HG03175 (cell line): ENCODE measurements around the gene SNPH.

Source experiments
- ATAC-seq: cut with Tn5 transposase; IDR thresholded peaks from one replicate; pipeline ENCODE4 v1.9.1; 2021; ENCODE audit warnings: mild to moderate bottlenecking, moderate library complexity; ENCODE audit not compliant: unreplicated experiment

SNPH gene

DNA sequence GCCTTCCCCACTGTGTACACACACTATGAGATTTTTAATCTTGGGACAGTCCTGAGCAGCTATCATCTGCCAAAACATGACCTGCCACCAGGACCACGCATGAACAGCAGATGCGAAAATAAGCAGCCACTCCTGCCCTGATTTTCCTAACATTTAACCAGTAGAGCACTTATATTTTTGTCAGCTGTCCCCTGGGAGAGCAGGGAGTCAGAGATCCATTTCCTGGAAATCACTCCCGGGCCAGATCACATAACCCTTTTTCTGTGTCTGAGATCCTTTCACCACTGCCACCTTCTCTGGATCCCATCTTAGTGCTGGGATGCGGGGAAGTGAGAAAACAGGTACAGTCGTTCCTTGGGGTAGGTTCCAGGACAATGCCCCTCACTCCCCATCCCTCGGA is 57.2 kb downstream of the SNPH start:
- ATAC-seq: no peak

DNA sequence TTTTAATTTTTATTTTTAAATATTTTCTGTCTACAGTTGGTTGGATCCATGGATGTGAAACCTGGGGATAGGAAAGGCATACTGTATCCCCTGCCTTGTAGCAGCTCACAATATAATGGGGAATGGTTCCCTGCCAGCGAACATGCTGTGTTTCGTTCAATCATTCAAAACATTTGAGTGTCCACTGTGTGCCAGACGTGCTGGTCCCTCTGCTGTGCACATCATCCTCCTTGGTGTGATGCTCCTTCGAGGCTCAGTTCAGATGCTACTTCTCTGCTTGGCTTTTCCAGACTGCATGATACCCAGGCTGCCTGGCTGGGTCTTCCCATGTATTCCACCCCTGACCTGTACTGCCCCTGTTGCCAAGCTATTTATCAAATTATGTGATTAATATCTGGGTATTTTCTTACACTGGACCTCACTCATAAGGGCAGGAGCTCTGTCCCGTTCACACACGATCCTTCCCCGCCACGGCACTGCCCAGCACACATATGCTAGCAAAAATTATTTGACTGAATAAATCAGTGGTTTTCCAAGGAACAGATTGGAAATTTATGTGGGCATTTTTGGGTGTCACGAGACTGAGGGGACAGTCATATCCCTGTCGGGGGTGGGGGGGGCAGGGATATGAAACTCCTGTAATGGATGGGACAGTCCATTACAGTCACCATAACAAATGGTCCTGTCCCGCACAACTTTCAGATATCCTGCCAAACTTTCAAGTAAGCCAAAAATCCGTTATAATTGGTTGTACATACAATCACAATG is 57.9 kb downstream of the SNPH start:
- no peak for ATAC-seq

DNA sequence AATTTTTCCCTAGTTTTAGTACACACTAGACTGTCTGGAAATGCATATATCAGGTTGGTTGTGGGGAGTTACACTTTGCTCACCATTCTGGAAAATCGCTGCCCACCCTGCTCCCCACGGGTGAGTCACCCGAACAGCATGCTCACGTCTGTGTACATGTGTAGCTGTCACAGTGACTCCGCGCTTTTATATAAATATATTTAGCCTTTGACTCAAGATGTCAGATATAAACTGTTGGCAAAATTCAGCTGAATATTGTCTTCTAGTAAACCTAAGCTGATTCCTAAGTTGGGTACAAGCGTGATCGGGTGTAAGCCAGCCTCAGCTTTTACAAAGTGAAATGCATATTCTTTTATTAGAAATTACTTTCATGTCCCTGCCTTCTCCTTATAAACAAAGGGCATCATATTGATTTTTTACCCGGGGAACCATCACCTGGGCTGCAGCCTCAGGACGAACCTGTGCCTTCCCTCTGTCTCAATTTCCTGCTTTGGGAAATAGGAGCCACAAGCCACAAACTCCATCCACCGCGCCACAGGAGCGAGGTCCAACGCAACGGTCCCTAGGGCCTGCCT is 58.6 kb downstream of the SNPH start:
- ATAC-seq: no peak

DNA sequence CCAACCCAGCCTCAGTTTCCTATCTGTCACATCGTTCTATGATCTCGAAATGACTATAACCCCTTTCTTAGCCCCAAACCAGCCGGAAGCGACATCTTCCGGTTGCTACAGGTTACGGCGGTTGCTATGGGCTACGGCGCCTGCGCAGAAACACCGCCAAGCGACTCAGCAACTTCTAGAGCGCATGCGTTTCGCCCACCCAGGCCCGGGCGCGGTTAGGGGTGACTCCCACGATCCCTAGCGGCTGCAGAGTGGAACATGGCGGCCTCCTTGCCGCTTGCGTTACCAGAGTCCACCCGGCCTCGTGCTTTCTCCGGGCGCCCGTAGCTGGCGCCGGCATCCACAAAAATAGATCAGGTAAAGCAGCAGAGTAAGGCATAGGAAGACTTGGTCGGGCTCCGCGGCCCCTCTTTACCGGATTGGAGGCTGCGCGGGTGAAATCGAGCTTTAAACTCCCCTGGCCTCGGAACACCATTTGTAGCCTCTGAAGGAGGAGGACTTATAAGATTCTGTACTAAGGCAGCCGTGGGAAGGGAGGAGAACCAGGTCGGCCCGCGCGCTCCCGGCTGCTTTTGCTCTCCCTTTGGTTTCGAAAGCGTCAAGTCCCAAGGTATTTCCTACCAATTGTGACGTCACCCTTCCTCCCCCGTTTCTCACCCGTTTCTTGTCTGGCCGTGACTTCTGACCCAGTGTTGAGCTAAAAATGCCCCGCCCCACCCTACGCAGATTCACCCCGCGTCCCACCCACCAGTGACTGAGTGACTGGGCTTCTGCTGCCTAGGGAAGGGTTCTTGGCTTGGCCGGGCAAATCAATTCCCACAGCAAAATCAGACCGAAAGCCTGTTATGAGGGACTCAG is 59.3 kb downstream of the SNPH start:
- ATAC-seq: peak; percentile 89

DNA sequence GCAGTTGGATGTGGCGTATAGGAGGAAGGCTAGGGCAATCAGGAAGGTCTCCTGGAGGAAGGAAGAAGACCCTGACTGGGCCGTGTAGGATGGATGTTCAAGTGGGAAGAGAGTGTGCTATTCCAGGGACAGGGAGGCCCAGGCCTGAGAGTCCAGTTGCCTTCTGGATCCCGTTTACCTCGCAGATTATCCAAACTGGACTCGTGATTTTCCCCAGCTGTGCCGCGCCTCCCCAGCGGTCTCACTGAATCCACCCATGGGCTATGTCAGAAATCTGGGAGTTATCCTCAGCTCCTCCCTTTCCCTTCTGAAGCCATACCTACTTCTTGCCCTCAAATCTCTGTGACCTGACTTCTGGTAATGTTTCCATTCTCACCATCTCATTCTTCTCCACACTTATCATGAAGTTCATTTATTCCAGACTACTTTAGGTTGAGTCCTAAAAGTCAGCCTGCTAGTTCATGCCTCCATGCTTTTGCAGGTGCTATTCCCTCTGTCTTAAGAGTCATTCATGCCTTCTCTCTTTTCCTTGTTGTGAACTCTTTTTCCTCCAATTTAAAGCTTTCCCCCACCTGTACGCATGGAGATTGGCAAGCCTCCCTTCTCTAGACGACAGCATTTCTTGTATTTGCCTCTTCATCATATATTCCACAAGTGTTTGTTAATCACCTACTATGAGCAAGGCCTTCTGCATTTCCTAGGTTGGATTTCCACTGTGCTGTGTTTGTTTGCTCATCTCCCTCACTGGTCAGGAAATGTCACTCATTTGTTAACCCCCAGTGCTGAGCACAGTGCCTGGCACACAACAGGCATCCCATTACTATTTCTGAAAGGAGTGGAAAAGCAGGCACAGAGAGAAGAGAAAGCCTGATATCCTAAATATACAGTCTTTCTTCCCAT is 60.2 kb downstream of the SNPH start:
- no peak for ATAC-seq

DNA sequence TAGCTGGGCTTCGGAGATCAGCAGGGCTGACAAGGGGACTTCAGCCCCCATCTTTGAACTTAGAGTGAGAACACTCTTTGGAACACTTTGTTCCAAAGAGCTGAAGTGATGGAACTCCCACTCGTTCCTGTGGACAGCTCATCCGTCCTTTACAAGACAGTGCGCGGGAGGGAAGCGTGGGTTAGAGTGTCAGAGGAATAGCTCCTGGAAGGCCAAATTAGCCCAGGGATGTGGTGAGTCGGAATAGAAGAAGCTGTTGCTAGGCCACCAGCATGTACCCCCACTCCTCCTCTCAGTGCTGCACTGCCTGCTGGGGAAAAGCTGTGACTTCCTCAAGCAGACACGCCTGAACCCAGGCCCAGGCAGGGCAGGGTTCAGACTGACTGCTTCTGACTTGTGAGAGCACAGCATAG is 61.2 kb downstream of the SNPH start:
- ATAC-seq: no peak

DNA sequence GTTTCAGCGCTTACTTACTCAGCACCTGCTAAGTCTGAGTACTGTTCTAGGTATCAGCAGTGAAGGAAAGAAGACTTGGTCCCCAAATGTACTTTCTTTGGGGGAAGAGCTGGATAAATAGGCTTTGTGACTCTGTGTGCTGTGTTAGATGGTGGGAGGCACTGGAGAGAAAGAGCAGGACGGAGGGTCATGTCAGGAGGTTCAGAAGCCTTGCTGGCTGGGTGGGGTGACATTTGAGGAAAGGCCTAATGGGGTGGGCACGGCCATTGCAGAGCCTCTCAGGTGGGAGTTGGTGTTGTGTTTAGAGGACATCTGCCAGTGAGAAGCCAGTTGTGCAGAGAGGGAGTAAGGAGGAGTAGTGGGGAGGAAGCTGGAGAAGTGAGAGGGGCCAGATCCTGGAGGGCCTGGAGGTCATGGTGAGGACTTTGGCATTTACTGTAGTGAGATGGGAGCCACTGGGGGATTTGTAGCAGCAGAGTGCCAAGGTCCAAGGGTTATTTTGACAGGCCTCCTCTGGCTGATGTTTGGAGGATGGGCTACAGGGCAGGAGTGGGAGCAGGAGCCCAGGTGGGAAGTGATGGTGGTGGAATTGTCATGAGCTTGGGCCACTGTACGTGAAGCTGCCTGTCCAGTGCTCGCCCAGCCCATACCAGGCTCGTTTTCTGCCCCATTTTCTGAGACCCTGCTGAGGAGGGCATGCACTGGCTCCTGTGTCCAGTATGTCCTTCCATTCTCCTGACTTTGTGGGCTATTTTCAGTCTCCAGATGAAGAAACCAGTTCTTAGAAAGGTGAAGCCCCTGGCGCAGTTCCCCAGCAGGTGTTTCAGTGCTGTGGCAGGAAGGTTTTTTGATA is 62.0 kb downstream of the SNPH start:
- ATAC-seq: no peak

DNA sequence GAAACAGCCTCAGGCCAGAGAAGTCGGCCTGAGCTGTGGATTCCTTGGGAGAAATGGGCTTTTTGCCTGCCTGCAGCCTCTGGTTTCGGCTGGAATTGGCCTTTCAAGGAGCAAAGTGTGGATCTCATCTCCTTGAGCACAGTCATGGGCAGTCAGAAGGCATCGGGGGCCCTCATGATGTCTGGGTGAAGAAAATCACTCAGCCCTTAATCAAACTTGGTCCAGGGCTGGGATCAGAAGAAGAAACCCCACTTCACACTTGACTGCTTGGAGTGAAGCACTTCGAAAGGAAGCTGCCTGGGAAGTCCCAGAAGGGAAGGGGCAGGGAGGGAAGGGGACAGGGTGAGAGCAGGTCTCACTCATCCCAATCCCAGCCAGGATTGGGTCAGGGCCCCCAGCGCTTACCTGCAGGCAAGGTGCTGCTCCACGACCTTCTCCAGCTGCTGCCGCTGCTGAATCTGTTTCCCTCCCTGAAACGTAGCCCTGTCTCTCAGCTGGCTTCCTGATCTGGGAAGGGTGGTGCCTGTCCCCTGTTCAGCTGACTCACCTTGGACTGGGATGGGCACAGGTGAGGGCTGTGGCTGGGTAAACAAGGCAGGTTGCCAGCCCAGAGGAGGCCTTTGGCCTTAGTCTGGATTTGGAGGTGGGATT is 62.7 kb downstream of the SNPH start, which contains the start of gene SDCBP2:
Gene SDCBP2, minus strand, starts transcription at position 460 of the 651 bp plus-strand sequence. CDS start 8,723 bp downstream, outside the sequence.
- ATAC-seq: no peak

DNA sequence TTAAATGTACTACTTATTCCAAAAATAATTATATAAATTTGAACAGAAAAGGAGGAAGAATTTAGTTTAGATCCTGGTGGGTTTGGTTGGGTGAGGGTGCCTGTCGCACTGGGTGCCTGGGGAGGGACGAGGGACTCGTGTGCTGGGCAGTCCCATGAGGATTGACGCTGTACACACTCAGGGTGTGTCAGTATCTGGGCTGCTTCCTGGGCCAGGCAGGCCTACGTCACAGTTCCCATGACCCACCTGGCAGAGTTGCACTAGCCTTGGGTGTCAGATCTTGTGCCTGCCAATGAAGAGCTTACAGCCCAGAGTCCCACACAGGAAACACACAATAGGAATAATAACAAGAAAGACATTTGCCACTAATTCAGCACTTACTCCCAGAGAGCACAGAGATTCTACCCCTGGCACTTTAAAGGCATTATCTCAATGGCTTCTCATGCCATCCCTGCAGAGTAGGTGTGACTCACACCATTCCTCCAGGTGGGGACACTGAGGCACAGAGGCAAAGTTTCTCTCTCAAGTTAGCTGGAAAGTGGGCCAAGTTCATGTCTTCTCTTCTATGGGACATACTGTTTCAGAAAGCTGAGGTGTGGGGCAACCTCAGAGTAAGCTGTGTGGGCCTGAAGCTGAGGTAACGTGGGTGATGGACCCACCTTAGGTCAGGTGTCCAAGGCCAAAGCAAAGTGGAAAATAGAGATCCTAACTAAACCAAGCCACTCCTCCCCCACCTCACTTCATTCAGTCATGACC is 64.2 kb downstream of the SNPH start:
- ATAC-seq: peak; percentile 35

DNA sequence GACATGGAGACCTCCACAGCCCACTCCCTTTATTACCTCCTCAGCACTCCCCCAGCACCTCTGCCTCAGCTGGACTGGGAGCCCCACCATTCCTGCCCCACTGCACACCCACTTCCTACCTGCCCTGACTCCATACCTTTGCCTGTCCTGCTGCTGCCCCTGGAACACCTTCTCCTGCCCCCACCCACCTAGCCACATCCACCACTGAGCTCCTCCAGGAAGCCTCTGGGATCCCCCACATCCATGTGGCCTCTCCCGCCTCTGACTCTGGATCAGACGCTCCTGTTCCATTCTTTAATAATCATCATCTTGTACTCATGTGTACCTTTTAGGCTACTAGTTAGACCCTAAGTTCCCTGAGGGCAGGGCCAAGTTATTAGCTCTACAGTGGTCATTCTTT is 65.0 kb downstream of the SNPH start:
- no peak for ATAC-seq

DNA sequence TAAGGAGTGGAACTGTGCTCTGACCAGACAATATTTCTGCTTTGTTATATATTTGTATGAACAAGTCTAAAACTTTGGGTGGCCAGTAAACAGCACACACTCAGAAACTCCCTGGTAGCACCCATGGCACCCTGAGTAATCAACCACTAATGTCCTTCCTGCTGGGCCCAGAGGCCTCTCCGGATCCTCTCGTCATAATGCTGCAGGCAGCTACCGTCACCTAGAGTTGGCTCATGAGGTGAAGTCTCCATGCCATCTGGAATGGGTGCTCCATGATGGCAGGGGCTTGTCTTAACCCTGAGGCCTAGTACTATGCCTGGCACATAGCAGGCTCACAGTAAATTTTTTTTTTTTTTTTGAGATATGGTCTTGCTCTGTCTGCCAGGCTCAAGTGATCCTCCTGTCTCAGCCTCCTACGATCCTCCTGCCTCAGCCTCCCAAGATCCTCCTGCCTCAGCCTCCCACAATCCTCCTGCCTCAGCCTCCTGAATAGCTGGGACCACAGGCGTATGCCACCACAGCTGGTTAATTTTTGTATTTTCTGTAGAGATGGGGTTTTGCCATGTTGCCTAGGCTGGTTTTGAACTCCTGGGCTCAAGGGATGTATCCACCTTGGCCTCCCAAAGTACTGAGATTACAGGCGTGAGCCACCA is 65.8 kb downstream of the SNPH start:
- ATAC-seq: no peak

DNA sequence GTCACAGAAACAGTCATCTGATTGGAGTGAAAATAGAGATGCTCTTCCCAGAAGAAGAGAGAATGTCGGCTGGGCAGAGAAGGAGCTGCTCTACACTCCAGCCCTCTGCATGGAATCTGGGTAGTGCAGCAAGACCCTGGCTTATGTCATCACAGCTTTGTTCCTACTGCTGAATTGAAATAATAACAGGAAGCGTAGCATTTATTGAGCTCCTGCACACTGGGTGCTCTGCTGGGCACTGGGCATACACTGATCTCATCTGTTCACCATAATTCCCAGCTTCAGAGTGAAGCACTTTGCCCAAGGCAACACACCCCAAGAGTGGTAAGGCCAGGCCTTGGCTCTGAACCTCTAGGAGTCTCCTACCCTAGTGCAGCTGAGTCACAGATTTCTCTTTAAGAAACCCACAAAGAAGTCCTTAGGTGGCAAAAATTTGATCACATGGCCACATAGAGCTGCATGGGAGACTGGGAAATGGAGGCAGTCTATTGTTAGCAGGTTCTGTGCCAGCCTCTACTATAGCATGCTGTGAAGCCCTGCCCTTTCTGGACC is 66.7 kb downstream of the SNPH start:
- no peak for ATAC-seq

DNA sequence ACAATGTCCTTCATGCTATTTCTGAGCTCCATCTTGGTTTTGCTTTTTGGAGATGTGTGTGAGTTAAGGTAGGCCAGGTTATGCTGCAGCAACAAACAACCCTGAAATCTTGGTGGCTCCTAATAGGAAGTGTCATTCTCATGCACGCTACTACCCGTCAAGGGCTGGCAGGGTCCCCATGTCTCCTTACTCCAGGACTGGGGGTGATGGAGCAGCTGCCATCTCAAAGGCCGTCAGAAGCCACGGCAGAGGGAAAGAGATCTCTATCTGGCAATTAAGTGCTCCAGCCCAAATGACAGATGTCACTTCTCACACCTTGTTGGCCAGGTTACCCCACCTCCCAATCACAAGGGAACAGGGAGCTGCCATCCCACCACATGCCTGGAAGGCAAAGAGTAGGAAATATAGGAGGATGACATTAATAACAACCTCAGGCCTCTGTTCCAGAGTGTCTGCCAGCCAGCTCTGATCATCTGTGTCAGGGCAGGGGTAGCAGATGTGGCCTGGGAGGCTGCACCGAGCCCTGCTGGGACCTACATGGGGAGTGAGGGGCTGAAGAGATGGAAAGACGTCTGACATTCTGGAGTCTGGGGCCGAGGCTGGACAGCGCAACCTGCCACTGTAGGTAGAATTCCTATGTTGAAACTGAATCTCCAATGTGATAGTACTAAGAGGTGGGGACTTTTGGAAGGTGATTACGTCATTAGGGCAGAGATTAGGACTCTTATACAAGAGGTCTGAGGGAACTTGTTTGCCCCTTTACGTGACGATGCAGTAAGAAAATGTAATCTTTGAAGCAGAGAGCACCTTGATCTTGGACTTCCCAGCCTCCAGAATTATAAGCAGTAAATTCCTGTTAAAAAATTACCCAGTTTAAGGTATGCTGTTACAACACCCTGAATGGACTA is 67.6 kb downstream of the SNPH start:
- ATAC-seq: no peak

DNA sequence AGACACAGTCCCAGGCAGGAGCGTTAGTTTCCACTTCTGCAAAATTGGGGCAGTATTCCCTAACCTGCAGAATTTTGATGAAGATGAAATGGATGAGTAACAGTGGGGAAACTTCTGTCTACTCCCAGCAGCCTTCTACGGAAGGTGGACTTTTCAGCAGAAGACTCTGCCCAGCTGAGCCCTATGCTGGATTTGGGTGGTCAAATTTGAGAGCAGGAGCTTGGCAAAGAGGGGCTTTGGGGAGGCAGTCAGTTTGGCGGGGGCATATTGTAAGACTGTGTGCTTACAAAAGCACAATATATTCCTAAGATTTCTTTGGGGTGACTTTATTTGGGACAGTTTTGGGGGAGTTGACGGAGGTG is 68.3 kb downstream of the SNPH start:
- no peak for ATAC-seq

DNA sequence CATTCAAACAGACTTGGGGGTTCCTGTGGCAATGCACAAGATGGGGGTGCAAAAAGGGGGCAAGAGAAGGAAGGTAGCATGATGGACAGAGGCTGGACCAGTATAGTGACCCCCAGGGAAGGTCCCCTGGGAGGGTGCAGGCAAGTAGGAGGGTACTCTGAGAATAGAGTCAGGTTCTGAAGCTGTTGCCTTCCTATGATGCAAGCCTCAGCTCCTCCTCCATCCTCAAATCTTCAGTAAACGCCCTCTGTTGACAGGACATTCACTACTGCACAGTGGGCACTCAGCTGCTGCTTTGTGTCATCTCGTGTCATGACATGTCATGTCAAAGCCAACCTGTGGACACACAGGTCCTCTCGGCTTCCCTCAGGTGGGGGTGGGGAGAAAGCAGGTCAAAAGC is 68.7 kb downstream of the SNPH start:
- no peak for ATAC-seq

DNA sequence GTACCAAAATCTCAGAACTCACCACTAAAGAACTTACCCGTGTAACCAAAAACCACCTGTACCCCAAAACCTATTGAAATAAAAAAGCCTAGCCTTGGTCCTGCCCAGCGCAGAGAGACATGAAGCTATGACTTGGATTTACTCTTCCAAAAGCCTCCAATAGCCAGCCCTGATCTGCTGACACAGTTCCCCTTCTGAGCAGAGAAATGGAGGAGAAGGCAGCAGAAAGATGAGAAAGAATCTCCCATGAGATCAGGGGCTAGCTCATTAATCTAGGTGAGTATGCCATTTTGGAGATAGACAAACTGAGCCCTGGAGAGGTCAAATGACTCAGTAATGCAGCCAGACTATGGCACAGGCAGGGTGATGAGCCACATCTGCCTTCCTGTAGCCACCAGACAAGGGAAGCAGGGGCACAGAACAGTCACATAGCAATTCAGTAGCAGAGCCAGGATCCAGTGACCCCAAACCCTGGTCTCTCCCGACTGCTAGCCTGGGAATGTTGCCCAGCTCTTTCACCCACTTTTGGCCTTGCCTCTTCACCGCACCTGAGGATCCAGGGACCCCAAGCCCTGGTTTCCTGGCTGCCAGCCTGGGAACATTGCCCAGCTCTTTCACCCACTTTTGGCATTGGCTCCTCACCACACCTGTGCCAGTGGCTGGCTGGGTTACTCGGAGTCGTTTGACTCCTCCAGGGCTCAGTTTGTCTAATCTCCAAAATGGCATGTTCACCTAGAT is 70.0 kb downstream of the SNPH start:
- ATAC-seq: no peak
